Endothelial cell of umbilical vein (primary cell): Measurements from ENCODE around the gene GSN.

ENCODE experiments used
- CTCF ChIP-seq, 2 donors: IDR thresholded peaks; 1 replicate in 1 of 2; 2 replicates in 1 of 2; pipeline ENCODE4 v1.5.1; 2011; ENCODE audit warnings: low read length in 2 of 2, mild to moderate bottlenecking in 2 of 2, moderate library complexity in 2 of 2, control low read depth in 1 of 2, inconsistent platforms in 1 of 2, low read depth in 1 of 2; ENCODE audit not compliant: insufficient read depth in 1 of 2; ENCODE audit errors: extremely low read depth in 1 of 2
- EZH2 ChIP-seq: IDR thresholded peaks from 2 replicates; pipeline ENCODE4 v1.6.1; 2012; ENCODE audit warnings: borderline replicate concordance, low read depth, mild to moderate bottlenecking, moderate library complexity, low read length, inconsistent platforms; ENCODE audit not compliant: severe bottlenecking
- FOS ChIP-seq: IDR thresholded peaks from 2 replicates; pipeline ENCODE4 v1.6.1; 2011; ENCODE audit warnings: mild to moderate bottlenecking, low read length, moderate library complexity, borderline replicate concordance; ENCODE audit not compliant: insufficient read depth
- JUN ChIP-seq: IDR thresholded peaks from 2 replicates; pipeline ENCODE4 v1.6.1; 2011; ENCODE audit warnings: borderline replicate concordance, low read depth; ENCODE audit not compliant: insufficient read length, insufficient read depth
- POLR2A ChIP-seq: IDR thresholded peaks from 2 replicates; pipeline ENCODE4 v1.6.1; 2012; ENCODE audit warnings: low read depth, mild to moderate bottlenecking, control low read depth, low read length
- POLR2AphosphoS5 ChIP-seq: IDR thresholded peaks from 2 replicates; pipeline ENCODE4 v1.6.1; 2012; ENCODE audit warnings: low read depth, mild to moderate bottlenecking, control low read depth, low read length, moderate library complexity; ENCODE audit not compliant: insufficient read depth

GRCh38 chr9:121331992-121332685 is 64.2 kb downstream of the GSN start:
- TF ChIP-seq POLR2AphosphoS5 = no peak
- peak; percentile 10 to 39 for TF ChIP-seq CTCF (IDR thresholded peaks at IDR 0.05; ENCODE audit: extremely low read depth in 1 of 2, insufficient read depth in 1 of 2, low read depth in 1 of 2, low read length in 2 of 2)
- TF ChIP-seq FOS = no peak
- TF ChIP-seq EZH2 = no peak
- TF ChIP-seq JUN = no peak
- no peak for TF ChIP-seq POLR2A
